Measurements from ENCODE around the gene MAP2K5.
A peak's percentile ranks its signal among the peaks of the same experiment; 100 is the strongest.
"Not testable (repeated sequence)": the region's sequence is repeated elsewhere in the genome, so short reads cannot be mapped to it uniquely, and the experiment has no call there.

The MAP2K5 gene

GRCh38 chr15:67605871-67606270, 63.4 kb downstream of the MAP2K5 start:
- DNase-seq = no peak

- DNase-seq = no peak
These were observed 64.2 kb downstream of the MAP2K5 start for GRCh38 chr15:67606742-67607141.

- DNase-seq = no peak
These were observed 64.8 kb downstream of the MAP2K5 start for GRCh38 chr15:67607329-67607728.

GRCh38 chr15:67607959-67608637, 65.6 kb downstream of the MAP2K5 start:
- DNase-seq = no peak

- no peak for DNase-seq
These were observed 66.1 kb downstream of the MAP2K5 start for GRCh38 chr15:67608638-67608959.

GRCh38 chr15:67611370-67612369, 69.2 kb downstream of the MAP2K5 start:
- DNase-seq = no peak

- DNase-seq = no peak
These were observed 70.7 kb downstream of the MAP2K5 start for GRCh38 chr15:67613211-67613610.

- no peak for DNase-seq
These were observed 71.2 kb downstream of the MAP2K5 start for GRCh38 chr15:67613708-67614107.

- not testable (repeated sequence) for DNase-seq
These were observed 72.6 kb downstream of the MAP2K5 start for GRCh38 chr15:67615131-67615534.

GRCh38 chr15:67618297-67618696, 75.8 kb downstream of the MAP2K5 start:
- no peak for DNase-seq

GRCh38 chr15:67622110-67622509, 79.6 kb downstream of the MAP2K5 start:
- no peak for DNase-seq

GRCh38 chr15:67632261-67632660, 89.8 kb downstream of the MAP2K5 start:
- no peak for DNase-seq

GRCh38 chr15:67635950-67636349, 93.4 kb downstream of the MAP2K5 start:
- not testable (repeated sequence) for DNase-seq

GRCh38 chr15:67639591-67639990, 97.1 kb downstream of the MAP2K5 start:
- DNase-seq = no peak

GRCh38 chr15:67641453-67641852, 99.0 kb downstream of the MAP2K5 start:
- DNase-seq = peak; percentile 54 to 71

GRCh38 chr15:67646847-67647246, 104.3 kb downstream of the MAP2K5 start:
- DNase-seq = no peak

GRCh38 chr15:67652586-67652985, 110.1 kb downstream of the MAP2K5 start:
- DNase-seq = peak; percentile 89 to 91

GRCh38 chr15:67660446-67660845, 117.9 kb downstream of the MAP2K5 start:
- DNase-seq = no peak

- peak in 1 of 2 experiments; percentile 19 for DNase-seq
These were observed 118.5 kb downstream of the MAP2K5 start for GRCh38 chr15:67660874-67661606.

- no peak for DNase-seq
These were observed 128.3 kb downstream of the MAP2K5 start for GRCh38 chr15:67670647-67671305.

GRCh38 chr15:67672834-67673233, 130.3 kb downstream of the MAP2K5 start:
- not testable (repeated sequence) for DNase-seq

GRCh38 chr15:67674983-67675382, 132.5 kb downstream of the MAP2K5 start:
- DNase-seq = no peak

- no peak for DNase-seq
These were observed 135.6 kb downstream of the MAP2K5 start for GRCh38 chr15:67678089-67678488.

Data from NCI-H526 (cell line).